Measurements from ENCODE around the gene PITRM1.

Gene PITRM1

GRCh38 chr10:3099291-3100092 is 73.1 kb downstream of the PITRM1 start:
- DNase-seq: no peak

GRCh38 chr10:3098689-3099088 is 73.9 kb downstream of the PITRM1 start:
- no peak for DNase-seq

GRCh38 chr10:3097160-3097559 is 75.4 kb downstream of the PITRM1 start:
- no peak for DNase-seq

GRCh38 chr10:3096149-3096548 is 76.4 kb downstream of the PITRM1 start:
- no peak for DNase-seq

- no peak for DNase-seq
Observed at GRCh38 chr10:3095373-3096139, 77.0 kb downstream of the PITRM1 start.

- DNase-seq: no peak
Observed at GRCh38 chr10:3094609-3095036, 78.0 kb downstream of the PITRM1 start.

GRCh38 chr10:3093996-3094395 is 78.6 kb downstream of the PITRM1 start:
- no peak for DNase-seq

- no peak for DNase-seq
Observed at GRCh38 chr10:3091921-3092320, 80.7 kb downstream of the PITRM1 start.

- DNase-seq: no peak
Observed at GRCh38 chr10:3090914-3091787, 81.4 kb downstream of the PITRM1 start.

- DNase-seq: no peak
Observed at GRCh38 chr10:3090388-3090787, 82.2 kb downstream of the PITRM1 start.
